Natural killer cell (primary cell): ENCODE data around the gene IFT80. TPM values are rescaled to one million over a fixed set of nuclear protein-coding genes. Genes with fewer than 3 reads are reported as not detected.

ENCODE experiments used
- ATAC-seq, 3 donors: fragments of 150-1000 bp in 2 of 3; fragments of 200-7000 bp in 1 of 3; cut with Tn5 transposase; 1 replicate in 1 of 3; 2 replicates in 2 of 3; pipeline ENCODE4 v1.10.0; 2021; ENCODE audit warnings: mild to moderate bottlenecking in 2 of 3, moderate library complexity in 2 of 3
- DNase-seq, 2 donors: peaks; one replicate each; pipeline versions ENCODE4 v3.0.0 to v3.0.0-alpha.2; 2013 to 2021; ENCODE audit warnings: mixed read lengths in 1 of 2
- H3K27ac ChIP-seq: one replicate; pipeline ENCODE4 v1.5.1; 2013; ENCODE audit warnings: mild to moderate bottlenecking, low read length
- H3K27me3 ChIP-seq: one replicate; pipeline ENCODE4 v1.6.1; 2013; ENCODE audit warnings: low read length; ENCODE audit not compliant: control insufficient read depth, insufficient read depth
- H3K36me3 ChIP-seq: one replicate; pipeline ENCODE4 v1.6.1; 2013; ENCODE audit warnings: low read length; ENCODE audit not compliant: control insufficient read depth, insufficient read depth
- H3K4me1 ChIP-seq: one replicate; pipeline ENCODE4 v1.6.1; 2013; ENCODE audit warnings: low read length; ENCODE audit not compliant: control insufficient read depth, insufficient read depth
- H3K4me3 ChIP-seq: one replicate; pipeline ENCODE4 v1.5.1; 2013; ENCODE audit warnings: low read length
- H3K9me3 ChIP-seq: one replicate; pipeline ENCODE4 v1.6.1; 2013; ENCODE audit warnings: low read length; ENCODE audit not compliant: control insufficient read depth, insufficient read depth
- H3K27ac Mint-ChIP-seq, 2 donors: one replicate each; pipeline ENCODE4 v1.8.0; 2022; ENCODE audit warnings: mild to moderate bottlenecking in 2 of 2, mixed read lengths in 2 of 2, moderate library complexity in 1 of 2
- H3K27me3 Mint-ChIP-seq, 2 donors: one replicate each; pipeline ENCODE4 v1.8.0; 2022; ENCODE audit warnings: low read depth in 2 of 2, mixed read lengths in 2 of 2
- H3K36me3 Mint-ChIP-seq: one replicate; pipeline ENCODE4 v1.8.0; 2022; ENCODE audit warnings: mixed read lengths
- H3K4me1 Mint-ChIP-seq, 2 donors: one replicate each; pipeline ENCODE4 v1.8.0; 2022; ENCODE audit warnings: mixed read lengths in 2 of 2
- H3K4me3 Mint-ChIP-seq: one replicate; pipeline ENCODE4 v1.8.0; 2022; ENCODE audit warnings: mild to moderate bottlenecking, moderate library complexity, mixed read lengths
- H3K9me3 Mint-ChIP-seq, 2 donors: one replicate each; pipeline ENCODE4 v1.8.0; 2022; ENCODE audit warnings: mixed read lengths in 2 of 2
- WGBS: methylation state at CpG from one replicate; pipeline ENCODE4 v1.1.7; 2013; ENCODE audit warnings: missing lambda C conversion rate; ENCODE audit not compliant: insufficient coverage; 5-methylcytosine and 5-hydroxymethylcytosine counted together
- intact Hi-C: fragments of 100-400 bp; cut with micrococcal nuclease; formaldehyde crosslinking; loops from one replicate; pipeline ENCODE4 v1.14.2; 2022
- total RNA-seq, 4 donors: library from RNA; stranded (reverse); fragments of 120-200 nt in 1 of 4; gene quantifications; one replicate each; pipeline versions ENCODE4 v1.2.3 to v1.2.4, GENCODE V29; 2013 to 2022
- TF ChIP-seq, protein P1 (sequence below): fragments of 200-600 bp; IDR thresholded peaks from one replicate; pipeline ENCODE4 v1.8.0; 2022; ENCODE audit warnings: antibody characterized with exemption

Gene IFT80
- total RNA-seq, 3 donors from 2014 or later (not counting 1 experiment from before 2014, with no cell fraction given), result 22.6 to 22.9 (median 22.9) TPM

DNA sequence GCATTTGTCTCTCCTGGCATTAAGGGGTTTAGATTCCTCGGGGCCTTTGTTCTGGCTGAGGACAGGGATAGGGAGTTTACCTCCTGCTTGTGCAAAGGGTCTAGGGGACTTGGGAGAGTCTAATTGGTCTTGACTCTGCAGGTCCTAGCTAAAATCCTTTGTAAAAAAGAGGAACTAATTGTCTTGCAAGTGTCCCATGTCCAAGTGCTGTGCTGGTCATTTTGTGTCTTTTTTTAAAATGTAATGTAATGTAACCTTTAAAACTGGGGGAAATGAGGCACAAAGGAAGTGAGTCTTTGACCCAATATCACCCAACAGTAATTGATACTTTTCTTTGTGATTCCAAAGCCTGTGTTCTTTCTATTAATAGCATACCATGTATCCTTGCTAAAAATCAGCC, 188.7 kb downstream of the IFT80 start:
- no peaks in the 10 kb centered on the region for H3K9me3 Mint-ChIP-seq
- 100% methylated on average over 1 of the region's 1 CpG for WGBS
- H3K27me3 Mint-ChIP-seq, result peaks cover 14 to 32% of the 10 kb centered on the region in 2 donors
- no peaks in the 10 kb centered on the region for H3K4me1 Mint-ChIP-seq
- Histone ChIP-seq H3K4me1 (no peaks in the 10 kb centered on the region), H3K27ac (no peak overlapping the region), H3K27me3 (no peaks in the 10 kb centered on the region), H3K36me3 (no peaks in the 10 kb centered on the region), H3K4me3 (no peak overlapping the region), H3K9me3 (no peaks in the 10 kb centered on the region)
- no peaks in the 10 kb centered on the region for H3K36me3 Mint-ChIP-seq
- no peak for ATAC-seq
- no peak for DNase-seq
- TF ChIP-seq, protein P1, sequence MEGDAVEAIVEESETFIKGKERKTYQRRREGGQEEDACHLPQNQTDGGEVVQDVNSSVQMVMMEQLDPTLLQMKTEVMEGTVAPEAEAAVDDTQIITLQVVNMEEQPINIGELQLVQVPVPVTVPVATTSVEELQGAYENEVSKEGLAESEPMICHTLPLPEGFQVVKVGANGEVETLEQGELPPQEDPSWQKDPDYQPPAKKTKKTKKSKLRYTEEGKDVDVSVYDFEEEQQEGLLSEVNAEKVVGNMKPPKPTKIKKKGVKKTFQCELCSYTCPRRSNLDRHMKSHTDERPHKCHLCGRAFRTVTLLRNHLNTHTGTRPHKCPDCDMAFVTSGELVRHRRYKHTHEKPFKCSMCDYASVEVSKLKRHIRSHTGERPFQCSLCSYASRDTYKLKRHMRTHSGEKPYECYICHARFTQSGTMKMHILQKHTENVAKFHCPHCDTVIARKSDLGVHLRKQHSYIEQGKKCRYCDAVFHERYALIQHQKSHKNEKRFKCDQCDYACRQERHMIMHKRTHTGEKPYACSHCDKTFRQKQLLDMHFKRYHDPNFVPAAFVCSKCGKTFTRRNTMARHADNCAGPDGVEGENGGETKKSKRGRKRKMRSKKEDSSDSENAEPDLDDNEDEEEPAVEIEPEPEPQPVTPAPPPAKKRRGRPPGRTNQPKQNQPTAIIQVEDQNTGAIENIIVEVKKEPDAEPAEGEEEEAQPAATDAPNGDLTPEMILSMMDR, result no peak
- intact Hi-C loops, result no loop called here
- no peak overlapping the region for H3K27ac Mint-ChIP-seq
- H3K4me3 Mint-ChIP-seq, result no peak overlapping the region

Other genes with a start within 250 kb of the IFT80 start
- gene C3orf80, start 173.8 kb downstream of the IFT80 start, total RNA-seq, result not detected
- 10 to 100 TPM; 83.4 to 99.3 (median 92.0) TPM for gene SMC4, start 425 bp upstream of the IFT80 start, total RNA-seq
- 10 to 100 TPM; 16.7 to 20.3 (median 17.9) TPM for gene TRIM59, start 50.6 kb upstream of the IFT80 start, total RNA-seq
- 10 to 100 TPM; 69.1 to 81.7 (median 74.1) TPM for gene KPNA4, start 166.3 kb upstream of the IFT80 start, total RNA-seq